ENCODE data around the gene HIVEP3. TPM values are rescaled to one million over a fixed set of nuclear protein-coding genes. Genes with fewer than 3 reads are reported as not detected.

Gene HIVEP3
- total RNA-seq, 4 donors from 2014 or later: 4.2 to 6.5 (median 4.7) TPM

DNA sequence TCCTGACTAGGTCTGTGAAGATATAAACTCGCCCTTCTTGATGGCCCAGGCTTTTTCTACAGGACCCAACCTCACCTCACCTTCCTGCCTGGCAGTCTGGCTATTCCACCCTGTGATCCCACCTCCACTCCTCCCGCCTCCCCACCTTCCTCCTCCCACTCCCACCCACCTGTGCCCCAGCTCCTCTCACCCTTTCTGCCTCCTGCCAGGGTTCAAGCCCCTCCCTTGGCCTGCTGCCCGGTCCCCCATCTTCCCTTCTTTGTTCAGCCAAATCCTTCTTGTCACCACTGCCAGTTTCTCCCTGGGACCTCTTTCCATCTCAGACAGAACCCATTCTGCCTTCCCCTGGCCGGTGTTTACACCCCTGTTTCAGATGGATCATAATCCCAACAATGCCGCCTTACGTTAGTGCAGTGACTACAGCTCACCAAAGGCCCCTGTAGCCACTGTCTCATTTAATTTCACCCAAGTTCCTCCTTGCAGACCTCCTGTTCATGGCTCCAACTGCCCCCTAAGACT, 306.7 kb downstream of the HIVEP3 start:
- 94 to 98% methylated on average over 6 of the region's 6 CpGs for WGBS, 2 donors
- H3K36me3 ChIP-seq: peaks cover 0 to 2% (median 0%) of the 10 kb centered on the region in 3 donors
- H3K9me3 ChIP-seq: no peaks in the 10 kb centered on the region
- peaks cover 0 to 16% (median 0%) of the 10 kb centered on the region in 4 donors for H3K4me1 ChIP-seq
- no peak overlapping the region for H3K27ac ChIP-seq
- TF ChIP-seq EP300 (IDR thresholded peaks at IDR 0.05) (no peak), POLR2A (IDR thresholded peaks at IDR 0.05) (no peak), CTCF (IDR thresholded peaks at IDR 0.05) (no peak)
- H3K27me3 ChIP-seq: no peaks in the 10 kb centered on the region
- no peak overlapping the region for H3K4me3 ChIP-seq
- DNase-seq (ENCODE audit: low spot score in 2 of 2): no peak

DNA sequence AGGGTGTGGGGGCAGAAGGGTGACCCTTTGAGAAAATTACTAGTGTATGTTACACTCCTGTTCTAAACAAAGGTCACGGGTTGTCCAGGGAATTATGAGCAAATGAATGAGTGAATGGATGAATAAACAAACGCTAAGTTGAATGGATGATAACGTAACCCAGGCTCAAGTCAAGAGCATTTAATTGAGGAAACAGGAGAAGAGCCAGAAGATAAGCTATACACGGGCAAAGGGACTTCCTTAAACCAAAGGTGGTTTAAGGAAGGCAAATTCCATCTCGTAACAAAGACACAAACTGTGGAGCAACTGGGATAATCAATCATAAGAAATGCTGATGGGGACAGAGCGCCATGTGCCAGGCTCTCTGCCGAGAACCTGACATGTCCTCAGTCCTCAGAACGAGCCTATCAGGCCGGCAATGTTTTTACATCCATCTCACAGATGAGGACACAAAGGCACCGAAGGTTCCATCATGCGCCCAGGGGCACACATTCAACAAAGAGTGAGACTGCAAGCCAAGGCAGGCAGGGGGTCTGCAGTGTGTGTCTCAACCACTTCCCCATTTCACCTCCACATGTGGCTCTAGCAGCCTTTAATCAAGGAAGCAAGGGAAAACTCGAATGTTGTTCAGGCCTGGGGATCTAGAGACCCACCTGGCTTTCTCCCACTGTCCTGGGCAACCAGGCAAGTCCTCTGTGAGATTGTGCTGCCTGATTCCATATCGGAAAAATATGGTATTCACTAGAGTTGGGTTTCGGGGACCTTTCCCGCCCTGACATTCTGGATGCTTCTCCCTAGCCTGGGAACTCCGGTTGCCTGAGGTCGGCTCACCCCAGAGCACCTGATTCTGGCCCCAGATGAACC, 307.4 kb downstream of the HIVEP3 start:
- Histone ChIP-seq H3K9me3 (no peaks in the 10 kb centered on the region), H3K27me3 (no peaks in the 10 kb centered on the region), H3K4me1 (peaks cover 0 to 16% (median 0%) of the 10 kb centered on the region in 4 donors), H3K27ac (no peak overlapping the region), H3K36me3 (peaks cover 0 to 2% (median 0%) of the 10 kb centered on the region in 3 donors), H3K4me3 (no peak overlapping the region)
- WGBS, 2 donors: 91 to 93% methylated on average over 17 of the region's 17 CpGs
- DNase-seq (ENCODE audit: low spot score in 2 of 2): no peak
- TF ChIP-seq POLR2A (IDR thresholded peaks at IDR 0.05) (no peak), CTCF (IDR thresholded peaks at IDR 0.05) (no peak)

GRCh38 chr1:41610361-41610760, 308.4 kb downstream of the HIVEP3 start:
- TF ChIP-seq CTCF (IDR thresholded peaks at IDR 0.05): no peak
- no peak for TF ChIP-seq EP300 (IDR thresholded peaks at IDR 0.05)
- TF ChIP-seq POLR2A (IDR thresholded peaks at IDR 0.05): no peak
- Histone ChIP-seq H3K4me1 (peaks cover 0 to 16% (median 0%) of the 10 kb centered on the region in 4 donors), H3K9me3 (no peaks in the 10 kb centered on the region), H3K27ac (no peak overlapping the region), H3K36me3 (peaks cover 0 to 2% (median 0%) of the 10 kb centered on the region in 3 donors), H3K4me3 (no peak overlapping the region), H3K27me3 (no peaks in the 10 kb centered on the region)
- DNase-seq (ENCODE audit: low spot score in 2 of 2): no peak
- 95 to 96% methylated on average over 4 of the region's 4 CpGs for WGBS, 2 donors

DNA sequence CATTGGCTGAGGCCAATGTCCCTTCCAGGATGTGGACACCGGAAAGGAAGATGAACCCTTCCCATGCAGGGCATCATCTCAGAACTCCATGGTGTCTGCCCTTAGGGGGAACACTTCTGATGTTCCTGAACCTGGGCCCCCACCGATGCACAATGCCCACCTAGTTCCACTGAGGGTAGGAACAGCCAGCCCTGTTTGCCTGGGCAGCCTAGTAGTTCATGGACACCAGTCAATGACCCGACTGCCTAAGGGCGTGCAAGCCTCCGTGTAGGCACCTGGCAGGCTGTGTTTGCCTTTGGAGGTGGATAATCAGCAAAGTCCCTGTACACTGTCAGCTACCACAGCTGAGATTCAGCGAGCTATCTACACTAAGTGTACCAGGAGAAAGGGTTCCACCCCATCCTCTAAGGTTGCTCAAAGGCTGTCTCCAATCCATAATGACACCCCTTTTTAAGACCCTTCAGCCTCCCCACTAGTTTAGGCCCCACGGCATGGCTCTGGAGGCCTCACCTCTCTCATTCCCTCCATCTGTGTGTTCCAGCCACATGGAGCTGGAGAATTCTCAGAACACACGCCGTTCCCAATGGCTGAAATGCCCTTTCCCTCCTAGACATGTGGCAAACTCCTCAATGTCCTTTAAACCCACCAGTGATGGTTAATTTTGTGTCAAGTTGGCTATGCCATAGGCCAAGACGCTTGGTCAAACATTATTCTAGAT, 309.4 kb downstream of the HIVEP3 start:
- DNase-seq (ENCODE audit: low spot score in 2 of 2): no peak
- Histone ChIP-seq H3K9me3 (no peaks in the 10 kb centered on the region), H3K4me1 (peaks cover 0 to 16% (median 0%) of the 10 kb centered on the region in 4 donors), H3K36me3 (peaks cover 0 to 2% (median 0%) of the 10 kb centered on the region in 3 donors), H3K27ac (no peak overlapping the region), H3K27me3 (no peaks in the 10 kb centered on the region), H3K4me3 (no peak overlapping the region)
- TF ChIP-seq EP300 (IDR thresholded peaks at IDR 0.05): no peak
- no peak for TF ChIP-seq CTCF (IDR thresholded peaks at IDR 0.05)
- no peak for TF ChIP-seq POLR2A (IDR thresholded peaks at IDR 0.05)
- 93 to 96% methylated on average over 10 of the region's 10 CpGs for WGBS, 2 donors

All from tibial nerve (tissue), 4 donors.